Mesenteric fat pad (tissue), 1 donor: ENCODE results near the gene ST6GAL1. TPM values are rescaled to one million over a fixed set of nuclear protein-coding genes. Genes with fewer than 3 reads are reported as not detected.
"Not testable (repeated sequence)": the region's sequence is repeated elsewhere in the genome, so short reads cannot be mapped to it uniquely, and the experiment has no call there.

ENCODE experiments used
- DNase-seq: peaks from one replicate; pipeline ENCODE4 v3.0.0-alpha.2; 2020; ENCODE audit warnings: low spot score
- total RNA-seq: library from RNA; stranded (reverse); fragmentation: NEBNext Ultra II Directional; extraction: Animal tissue kit (Norgen Biotek cat#: 25700); gene quantifications from one replicate; pipeline ENCODE4 v1.2.1, GENCODE V29; 2021
- donor health status: DM: yes; HTN: yes; CAD: no.

Gene ST6GAL1
- total RNA-seq, 1 donor from 2014 or later = 35.6 TPM

DNA sequence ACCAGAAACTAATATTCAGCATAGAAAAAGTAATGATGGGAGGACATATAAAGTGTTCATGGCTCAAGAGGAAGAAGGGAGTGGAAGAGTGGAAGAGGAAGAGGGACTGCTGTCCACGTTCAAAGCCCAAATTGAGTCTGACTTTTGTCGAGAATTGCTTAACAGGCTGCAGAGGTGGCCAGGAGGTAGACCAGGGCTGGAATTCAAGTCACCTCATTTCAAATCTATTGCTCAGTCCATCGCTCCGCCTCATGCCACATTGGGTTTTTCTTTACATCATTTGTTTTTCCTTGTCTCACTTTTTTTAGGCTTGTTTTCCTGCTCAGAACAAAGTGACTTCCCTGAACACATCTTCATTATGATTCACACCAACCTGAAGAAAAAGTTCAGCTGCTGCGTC lies 112.0 kb downstream of the ST6GAL1 start:
- DNase-seq = no peak

GRCh38 chr3:187042874-187043458 lies 112.6 kb downstream of the ST6GAL1 start:
- no peak for DNase-seq

GRCh38 chr3:187044206-187044605 lies 113.9 kb downstream of the ST6GAL1 start:
- no peak for DNase-seq

GRCh38 chr3:187044867-187045552 lies 114.7 kb downstream of the ST6GAL1 start:
- DNase-seq = no peak

GRCh38 chr3:187046033-187046432 lies 115.7 kb downstream of the ST6GAL1 start:
- no peak for DNase-seq

DNA sequence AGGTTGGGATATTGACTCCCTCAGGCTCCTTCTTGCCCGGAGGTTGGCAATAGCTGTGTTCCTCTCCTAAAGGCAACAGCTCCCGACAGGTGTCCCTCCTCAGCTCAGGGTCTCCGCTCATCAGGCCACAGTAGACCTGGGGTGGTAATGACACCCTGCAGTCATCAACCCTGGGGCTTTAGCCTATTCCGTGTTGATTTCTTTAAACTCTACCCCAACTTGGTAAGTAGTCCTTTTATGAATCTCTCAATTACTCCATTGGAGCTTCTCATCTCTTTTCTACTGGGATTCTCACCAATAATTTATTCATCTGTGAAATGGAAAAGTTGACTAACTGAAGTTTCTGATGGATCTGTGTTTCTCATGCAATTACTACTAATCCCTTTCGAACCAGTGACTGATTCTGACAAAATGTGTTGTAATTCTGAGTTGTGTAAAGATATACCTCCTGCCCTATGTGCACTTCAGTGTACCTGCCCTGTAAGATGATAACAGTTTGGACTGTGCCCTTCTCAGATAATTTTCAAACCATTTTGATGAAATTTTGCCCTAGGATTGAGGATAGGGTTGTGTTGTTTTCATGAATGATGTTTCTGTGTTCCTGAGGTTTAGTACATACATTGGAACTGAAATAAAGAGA lies 119.3 kb downstream of the ST6GAL1 start:
- no peak for DNase-seq

DNA sequence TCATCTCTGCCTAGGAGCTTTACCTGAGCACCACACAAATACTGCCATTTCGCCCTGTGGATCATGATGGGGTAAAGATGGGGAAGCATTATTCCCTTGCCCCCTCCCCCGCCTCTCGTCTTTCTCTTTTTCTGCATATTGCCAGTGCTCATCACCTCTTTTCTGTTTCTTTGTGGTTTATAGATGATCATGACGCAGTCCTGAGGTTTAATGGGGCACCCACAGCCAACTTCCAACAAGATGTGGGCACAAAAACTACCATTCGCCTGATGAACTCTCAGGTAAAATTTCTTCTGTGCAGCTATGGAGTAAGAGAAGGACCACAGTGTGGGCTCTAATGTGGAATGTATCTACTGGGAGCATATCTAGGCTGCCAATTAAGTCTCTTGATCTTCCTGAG lies 120.7 kb downstream of the ST6GAL1 start:
- DNase-seq = no peak

DNA sequence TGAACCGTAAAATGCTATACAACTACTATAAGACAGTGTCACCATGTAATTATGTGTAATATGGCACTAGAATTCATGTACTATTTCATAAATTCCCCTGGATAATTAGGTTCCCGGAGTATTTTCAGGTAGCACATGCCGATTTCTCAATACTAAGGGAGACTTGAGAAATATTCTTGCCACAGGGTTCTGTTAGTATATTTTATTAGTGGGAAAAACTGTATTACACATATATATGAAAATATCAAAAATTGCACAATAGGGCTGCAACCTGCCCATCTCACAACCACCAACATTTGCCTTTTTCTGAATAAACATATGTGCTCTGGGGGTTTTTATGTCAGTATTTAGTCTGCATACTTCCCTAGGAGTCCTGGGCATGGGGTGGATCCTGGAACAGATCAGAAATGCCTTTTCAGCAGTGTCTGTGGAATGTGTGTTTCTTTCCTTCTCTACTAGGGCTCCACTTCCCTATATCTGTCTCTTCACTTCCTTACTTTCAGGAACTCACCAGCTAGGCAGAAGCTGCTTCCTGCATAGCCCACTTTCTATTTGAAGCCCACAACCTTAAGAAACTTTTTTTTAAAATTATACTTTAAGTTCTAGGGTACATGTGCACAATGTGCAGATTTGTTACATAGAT lies 121.5 kb downstream of the ST6GAL1 start:
- no peak for DNase-seq

DNA sequence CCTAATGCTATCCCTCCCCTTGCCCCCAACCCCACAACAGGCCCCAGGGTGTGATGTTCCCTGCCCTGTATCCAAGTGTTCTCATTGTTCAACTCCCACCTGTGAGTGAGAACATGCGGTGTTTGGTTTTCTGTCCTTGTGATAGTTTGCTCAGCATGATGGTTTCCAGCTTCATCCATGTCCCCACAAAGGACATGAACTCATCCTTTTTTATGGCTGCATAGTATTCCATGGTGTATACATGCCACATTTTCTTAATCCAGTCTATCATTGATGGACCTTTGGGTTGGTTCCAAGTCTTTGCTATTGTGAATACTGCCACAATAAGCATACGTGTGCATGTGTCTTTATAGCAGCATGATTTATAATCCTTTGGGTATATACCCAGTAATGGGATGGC lies 122.1 kb downstream of the ST6GAL1 start:
- not testable (repeated sequence) for DNase-seq

- not testable (repeated sequence) for DNase-seq
These were observed 124.1 kb downstream of the ST6GAL1 start for GRCh38 chr3:187054433-187054832.

DNA sequence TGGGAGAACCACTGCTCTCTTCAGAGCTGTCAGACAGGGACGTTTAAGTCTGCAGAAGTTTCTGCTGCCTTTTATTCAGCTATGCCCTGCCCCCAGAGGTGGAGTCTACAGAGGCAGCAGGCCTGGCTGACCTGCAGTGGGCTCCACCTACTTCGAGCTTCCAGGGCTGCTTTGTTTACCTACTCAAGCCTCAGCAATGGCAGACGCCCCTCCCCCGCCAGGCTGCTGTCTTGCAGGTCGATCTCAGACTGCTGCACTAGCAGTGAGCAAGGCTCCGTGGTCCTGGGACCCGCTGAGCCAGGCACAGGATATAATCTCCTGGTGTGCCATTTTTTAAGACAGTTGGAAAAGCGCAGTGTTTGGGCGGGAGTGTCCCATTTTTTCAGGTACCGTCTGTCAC lies 127.5 kb downstream of the ST6GAL1 start:
- not testable (repeated sequence) for DNase-seq

- no peak for DNase-seq
These were observed 131.4 kb downstream of the ST6GAL1 start for GRCh38 chr3:187061748-187062147.

- DNase-seq = no peak
These were observed 132.3 kb downstream of the ST6GAL1 start for GRCh38 chr3:187062526-187063177.

DNA sequence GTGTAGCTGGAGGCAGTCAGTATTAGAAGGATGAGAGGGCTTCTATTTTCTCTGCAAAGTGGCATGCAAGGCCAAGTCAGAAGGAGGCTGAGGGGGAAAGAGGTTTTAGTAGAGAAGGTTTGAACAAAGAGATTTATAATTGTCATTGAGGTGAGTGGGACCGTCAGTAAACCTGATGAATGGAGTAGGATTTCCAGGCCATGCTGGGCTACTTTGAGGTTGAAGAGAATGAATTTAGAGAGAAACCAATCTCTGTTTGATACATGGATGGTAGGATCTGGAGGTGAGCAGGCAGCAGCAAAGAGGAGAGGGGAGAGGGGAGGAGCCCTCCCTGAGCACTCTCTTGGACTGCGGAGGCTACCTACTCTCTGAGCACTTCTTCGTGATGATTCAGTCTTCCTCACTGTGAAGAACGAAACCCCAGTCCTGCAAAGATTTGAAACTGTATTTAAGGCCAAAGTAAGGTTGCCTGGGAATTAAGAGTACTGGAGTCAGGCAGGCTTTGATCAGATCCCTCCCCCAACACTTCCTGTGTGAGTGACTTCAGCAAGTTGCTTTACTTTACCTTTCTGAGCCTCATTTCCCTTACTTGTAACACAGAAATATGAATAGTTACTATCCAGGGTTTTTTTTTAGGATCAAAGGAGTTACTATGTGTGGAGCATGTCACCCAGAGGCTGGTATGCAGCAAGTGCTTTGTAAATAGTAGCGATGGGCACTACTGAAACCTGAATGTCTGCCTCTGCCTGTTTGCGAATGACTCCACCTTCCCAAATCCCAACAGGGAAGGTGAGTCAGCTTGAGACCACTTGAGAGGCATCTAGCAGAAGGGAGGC lies 133.2 kb downstream of the ST6GAL1 start:
- no peak for DNase-seq

DNA sequence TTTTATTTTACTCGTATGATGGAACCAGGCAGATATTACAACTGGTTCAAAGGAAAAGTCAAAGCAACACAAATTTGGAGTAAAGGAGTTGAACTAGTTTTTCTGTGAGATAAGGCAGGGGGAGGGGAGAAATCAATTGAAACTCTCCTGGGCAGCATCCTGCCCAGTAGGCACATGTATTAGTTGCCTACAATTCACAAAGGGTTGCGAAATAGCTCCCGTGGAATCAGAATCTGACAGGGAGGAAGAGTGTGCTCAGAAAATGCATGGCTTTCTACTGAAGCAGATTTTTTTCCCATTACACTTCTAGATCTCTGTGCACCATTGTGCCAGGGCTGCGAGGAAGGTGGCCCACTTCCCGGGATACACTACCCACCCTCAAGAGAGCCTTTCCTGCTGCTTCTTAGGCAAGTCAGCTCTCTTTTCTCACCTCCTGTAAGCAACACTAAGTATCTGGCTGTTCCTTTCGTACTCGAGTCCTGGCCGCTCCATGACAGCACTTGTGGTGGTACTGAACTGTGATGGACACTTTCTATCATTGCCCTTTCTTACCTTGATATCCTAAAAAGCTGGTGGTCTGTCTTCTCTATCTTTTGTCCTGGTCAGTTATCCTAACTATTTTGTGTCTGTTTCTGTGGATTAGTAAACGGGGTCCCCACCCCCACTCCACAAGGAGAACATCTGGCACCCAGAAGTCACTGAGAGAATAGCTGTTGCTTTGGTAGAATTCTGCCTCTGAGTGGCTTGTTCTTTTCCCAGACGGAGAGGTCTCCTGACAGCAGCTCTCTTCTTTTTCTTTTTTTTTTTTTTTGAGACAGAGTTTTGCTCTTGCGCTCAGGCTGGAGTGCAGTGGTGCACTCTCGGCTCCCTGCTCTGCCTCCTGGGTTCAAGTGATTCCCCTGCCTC lies 134.1 kb downstream of the ST6GAL1 start:
- no peak for DNase-seq

DNA sequence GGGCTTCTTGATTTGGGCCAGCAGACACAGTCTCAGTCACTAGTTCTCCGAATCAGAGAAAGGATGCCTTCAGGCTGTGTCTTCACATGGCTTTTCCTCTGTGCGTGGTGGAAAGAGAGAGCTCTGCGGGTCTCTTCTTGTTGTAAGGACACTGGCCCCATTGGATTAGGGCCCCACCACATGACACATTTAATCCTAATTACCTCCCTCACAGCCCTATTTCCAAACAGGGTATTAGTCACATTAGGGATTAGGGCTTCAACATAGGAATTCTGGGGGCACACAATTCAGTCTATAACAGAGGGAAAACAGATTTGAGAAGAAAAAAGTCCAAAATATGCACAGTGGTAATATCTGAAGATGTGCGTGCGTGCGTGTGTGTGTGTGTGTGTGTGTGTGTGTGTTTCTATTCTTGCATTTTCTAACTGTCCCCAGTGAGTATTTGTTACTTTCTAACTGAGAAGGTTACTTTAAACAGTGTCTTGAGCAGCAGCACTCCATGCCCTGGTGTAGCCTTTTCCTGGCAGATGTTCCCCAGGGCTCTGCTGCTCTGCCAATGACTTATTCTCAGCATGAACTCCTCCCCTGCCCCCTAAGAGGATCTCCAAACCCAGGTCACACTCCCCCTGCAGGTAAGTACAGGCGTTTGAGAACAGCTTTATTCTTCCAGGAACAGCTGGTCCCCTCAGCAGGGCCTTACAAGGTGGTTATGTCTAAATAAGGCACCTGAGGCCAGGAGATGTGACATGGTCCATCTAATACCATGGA lies 136.1 kb downstream of the ST6GAL1 start:
- DNase-seq = no peak

- DNase-seq = no peak
These were observed 138.5 kb downstream of the ST6GAL1 start for GRCh38 chr3:187068787-187069186.

DNA sequence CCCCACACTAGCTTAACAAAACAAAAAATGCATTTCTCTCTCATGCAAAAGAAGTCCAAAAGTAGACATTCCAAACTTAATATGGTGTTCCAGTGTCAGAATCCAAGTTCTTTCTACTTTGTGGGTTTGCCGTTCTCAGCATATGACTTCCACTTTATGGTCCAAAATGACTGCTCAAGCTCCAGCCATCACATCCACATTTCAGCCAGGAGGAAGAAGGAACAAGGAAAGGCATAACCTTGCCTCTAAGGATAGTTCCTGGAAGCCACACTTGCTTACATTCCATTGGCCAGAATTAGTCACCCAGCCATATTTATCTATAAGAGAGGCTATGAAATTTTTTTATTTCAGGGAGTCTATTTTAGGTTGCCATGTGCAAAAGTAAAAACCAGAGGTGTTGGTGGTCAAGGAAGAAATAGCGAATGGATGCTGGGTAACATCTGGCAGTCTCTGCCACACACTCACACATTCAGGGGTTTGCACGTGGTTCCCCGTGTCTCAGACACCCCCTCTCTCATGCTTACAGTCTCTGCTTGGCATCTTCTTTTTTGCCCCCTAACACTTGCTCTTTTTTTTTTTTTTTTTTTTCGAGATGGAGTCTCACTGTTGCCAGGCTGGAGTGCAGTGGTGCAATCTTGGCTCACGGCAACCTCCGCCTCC lies 139.7 kb downstream of the ST6GAL1 start:
- no peak for DNase-seq
